K562 (cell line): Measurements from ENCODE around the gene LGR6. TPM values are rescaled to one million over a fixed set of nuclear protein-coding genes. Genes with fewer than 3 reads are reported as not detected.

Experiments used
- ATAC-seq: fragments of 200-7000 bp; cut with Tn5 transposase; 3 replicates; pipeline ENCODE4 v1.9.1; 2020; ENCODE audit warnings: moderate library complexity
- BruUV-seq: library from RNA; stranded (reverse); fragments of 400-500 nt; replicated peaks from 2 replicates; lab custom pipeline; 2021; lab: Mats Ljungman, UMichigan
- CTCF ChIA-PET: fragments of 300-600 bp; formaldehyde crosslinking; extraction: SDS; loops from one replicate; lab custom pipeline; 2021; ENCODE audit warnings: low intra/inter-chr PET ratio; lab: Yijun Ruan, JAX
- POLR2A ChIA-PET: fragments of 300-600, 350-650 bp; sonication (Branson Sonifier 250); formaldehyde crosslinking; extraction: SDS; loops from one replicate; lab custom pipeline; 2021; ENCODE audit warnings: antibody characterized with exemption, inconsistent platforms; lab: Yijun Ruan, JAX
- DNase-seq, 4 experiments: peaks; one replicate each; pipeline versions ENCODE4 v3.0.0 to v3.0.0-alpha.2; 2011 to 2018; ENCODE audit warnings: low spot score in 3 of 4, mixed read lengths in 3 of 4; ENCODE audit errors: extremely low read depth in 1 of 4
- FAIRE-seq: peaks from 2 replicates; lab custom pipeline; 2011; peaks lifted over from hg19 to GRCh38; lab: Jason Lieb, UNC
- H2AFZ ChIP-seq: 2 replicates; pipeline ENCODE4 v1.6.0; 2011; ENCODE audit warnings: low read depth, low read length, control low read depth, inconsistent platforms
- H3K27ac ChIP-seq: fragments of 200-600 bp; 3 replicates; pipeline ENCODE4 v1.8.0; 2011; ENCODE audit warnings: low read depth, mild to moderate bottlenecking, control low read depth, inconsistent platforms, low read length, moderate library complexity, mixed read lengths; ENCODE audit errors: extremely low read depth
- H3K27me3 ChIP-seq, 2 experiments: fragments of 300-600 bp in 1 of 2; 2 replicates in 1 of 2; 3 replicates in 1 of 2; pipeline versions ENCODE4 v1.6.0 to v1.8.0; 2011; ENCODE audit warnings: inconsistent platforms in 2 of 2, low read length in 2 of 2, mild to moderate bottlenecking in 1 of 2, mixed read lengths in 1 of 2, moderate library complexity in 1 of 2; ENCODE audit not compliant: control insufficient read depth in 2 of 2, insufficient read depth in 2 of 2
- H3K36me3 ChIP-seq: fragments of 300-600 bp; 3 replicates; pipeline ENCODE4 v1.8.0; 2011; ENCODE audit warnings: mild to moderate bottlenecking, low read length, inconsistent platforms; ENCODE audit not compliant: control insufficient read depth, insufficient read depth
- H3K4me1 ChIP-seq, 2 experiments: fragments of 200-600 bp in 1 of 2; replicated peaks in 1 of 2; 2 replicates in 1 of 2; 3 replicates in 1 of 2; pipeline versions ENCODE4 v1.5.1 to v1.8.0; 2011; ENCODE audit warnings: inconsistent platforms in 2 of 2, low read length in 2 of 2, mild to moderate bottlenecking in 1 of 2, mixed read lengths in 1 of 2, moderate library complexity in 1 of 2; ENCODE audit not compliant: control insufficient read depth in 2 of 2, insufficient read depth in 2 of 2
- H3K4me2 ChIP-seq: 2 replicates; pipeline ENCODE4 v1.6.1; 2011; ENCODE audit warnings: low read length, control low read depth, inconsistent platforms, mixed read lengths; ENCODE audit not compliant: insufficient read depth
- H3K4me3 ChIP-seq: fragments of 200-600 bp; sonication (generic), shearing (Covaris generic); 2 replicates; pipeline ENCODE4 v1.5.1; 2016; ENCODE audit warnings: control low read depth, inconsistent platforms
- H3K79me2 ChIP-seq: fragments of 200-600 bp; 3 replicates; pipeline ENCODE4 v1.8.0; 2011; ENCODE audit warnings: low read length, inconsistent platforms; ENCODE audit not compliant: control insufficient read depth, insufficient read depth
- H3K9ac ChIP-seq, 2 experiments: 2 replicates each; pipeline versions ENCODE4 v1.6.0 to v1.6.1; 2011; ENCODE audit warnings: low read depth in 2 of 2, low read length in 2 of 2, control low read depth in 1 of 2, inconsistent platforms in 1 of 2, mild to moderate bottlenecking in 1 of 2, mixed read lengths in 1 of 2; ENCODE audit not compliant: insufficient read depth in 1 of 2
- H3K9me1 ChIP-seq: one replicate; pipeline ENCODE4 v1.6.0; 2011; ENCODE audit warnings: inconsistent platforms, mild to moderate bottlenecking, low read length, moderate library complexity; ENCODE audit not compliant: control insufficient read depth, insufficient read depth
- H3K9me3 ChIP-seq: replicated peaks from 2 replicates; pipeline ENCODE4 v1.5.1; 2011; ENCODE audit warnings: low read depth, low read length, inconsistent platforms; ENCODE audit not compliant: control insufficient read depth, insufficient read depth
- H4K20me1 ChIP-seq: replicated peaks from 2 replicates; pipeline ENCODE4 v1.6.1; 2011; ENCODE audit warnings: low read length, inconsistent platforms, mixed read lengths; ENCODE audit not compliant: control insufficient read depth, insufficient read depth
- ATF3 ChIP-seq, 2 experiments: fragments of 450-650 bp in 1 of 2; sonication (generic) in 1 of 2; formaldehyde crosslinking in 1 of 2; IDR thresholded peaks in 1 of 2; conservative IDR thresholded peaks in 1 of 2; 2 replicates each; pipeline versions ENCODE4 v1.6.1 to v1.8.1; 2016 to 2023; ENCODE audit warnings: mild to moderate bottlenecking in 2 of 2, moderate library complexity in 2 of 2, inconsistent platforms in 1 of 2, missing genetic modification reagents in 1 of 2
- BCOR ChIP-seq: fragments of 450-650 bp; IDR thresholded peaks from 2 replicates; pipeline ENCODE4 v1.6.1; 2016
- HDAC3 ChIP-seq: fragments of 450-650 bp; IDR thresholded peaks from 2 replicates; pipeline ENCODE4 v1.6.1; 2018; ENCODE audit warnings: borderline replicate concordance, mild to moderate bottlenecking, moderate library complexity; ENCODE audit not compliant: partially characterized antibody
- HNRNPUL1 ChIP-seq: fragments of 200-400 bp; formaldehyde crosslinking; IDR thresholded peaks from 2 replicates; pipeline ENCODE4 v1.6.1; 2017; ENCODE audit warnings: low read length
- KDM2B ChIP-seq: fragments of 250-450 bp; sonication (Bioruptor Pico); IDR thresholded peaks from 2 replicates; pipeline ENCODE4 v1.8.0; 2021; ENCODE audit warnings: mild to moderate bottlenecking, moderate library complexity
- NFE2 ChIP-seq: IDR thresholded peaks from 2 replicates; pipeline ENCODE4 v1.6.1; 2014; ENCODE audit warnings: antibody characterized with exemption, low read depth
- PTBP1 ChIP-seq: fragments of 200-400 bp; formaldehyde crosslinking; IDR thresholded peaks from 2 replicates; pipeline ENCODE4 v1.6.1; 2017; ENCODE audit warnings: low read depth, low read length
- SMARCE1 ChIP-seq: fragments of 450-650 bp; IDR thresholded peaks from 2 replicates; pipeline ENCODE4 v1.7.1; 2016; ENCODE audit warnings: mild to moderate bottlenecking
- TAF1 ChIP-seq: IDR thresholded peaks from 2 replicates; pipeline ENCODE4 v1.6.1; 2011; ENCODE audit warnings: mild to moderate bottlenecking, low read length, moderate library complexity; ENCODE audit not compliant: insufficient read depth, control insufficient read depth, severe bottlenecking; ENCODE audit errors: extremely low read depth
- TAF7 ChIP-seq: fragments of 450-650 bp; IDR thresholded peaks from 2 replicates; pipeline ENCODE4 v1.6.1; 2016; ENCODE audit warnings: missing genetic modification characterization, missing compliant biosample characterization
- ZBTB8A ChIP-seq: fragments of 450-650 bp; IDR thresholded peaks from 2 replicates; pipeline ENCODE4 v1.6.1; 2018; ENCODE audit warnings: mild to moderate bottlenecking, moderate library complexity; ENCODE audit not compliant: partially characterized antibody
- ZFP36 ChIP-seq: fragments of 150-350 bp; IDR thresholded peaks from 2 replicates; pipeline ENCODE4 v1.6.1; 2018; ENCODE audit warnings: low read length, low read depth; ENCODE audit not compliant: partially characterized antibody
- ZNF282 ChIP-seq: sonication (generic); formaldehyde crosslinking; IDR thresholded peaks from 2 replicates; pipeline ENCODE4 v1.8.1; 2023; ENCODE audit warnings: missing genetic modification reagents
- WGBS: fragments of 100-300 bp; shearing (Covaris generic); methylation state at CpG from one replicate; pipeline ENCODE4 v1.1.6; 2016; ENCODE audit warnings: low coverage, mixed read lengths; ENCODE audit not compliant: insufficient coverage; ENCODE audit errors: missing lambda C conversion rate; 5-methylcytosine and 5-hydroxymethylcytosine counted together
- in situ Hi-C: fragments of 300-500 bp; cut with MboI; formaldehyde crosslinking; loops from 4 replicates; pipeline ENCODE4 v1.15.0; 2018; ENCODE audit warnings: inconsistent platforms, mixed read lengths
- intact Hi-C: fragments of 100-400 bp; cut with micrococcal nuclease; formaldehyde crosslinking; loops from 2 replicates; pipeline ENCODE4 v1.14.2; 2022
- polyA plus RNA-seq, 8 experiments: library from polyadenylated mRNA; depleted of rRNA in 4 of 8; stranded (reverse) in 5 of 8; unstranded in 3 of 8; fragments of >200 nt; fragmentation: Nextera tagmentation in 2 of 8; fragmentation: Illumina TruSeq in 1 of 8; extraction: Ambion mirVana in 2 of 8; extraction: Trizol in 1 of 8; gene quantifications; 2 replicates each; pipeline versions ENCODE4 v1.2.1 to v1.2.3, GENCODE V29; 2011 to 2014; ENCODE audit warnings: inconsistent platforms in 1 of 8, missing spikeins in 1 of 8
- total RNA-seq, 7 experiments: library from RNA; depleted of rRNA in 6 of 7; stranded (reverse); fragments of >200 nt in 6 of 7; fragmentation: Illumina TruSeq in 2 of 7; extraction: Trizol in 2 of 7; gene quantifications; 2 replicates each; pipeline versions ENCODE4 v1.2.1 to v1.2.3, GENCODE V29; 2011 to 2021; ENCODE audit warnings: low replicate concordance in 1 of 7

LGR6 gene
- total and polyA plus RNA-seq, 9 of the 15 experiments (the other 6 are each of a cell fraction or from before 2014, with no cell fraction given): 0.01 to 0.54 (median 0.17) TPM; not detected in 1

- no peaks in the 10 kb centered on the region for H3K9me3 ChIP-seq
- H3K4me1 ChIP-seq: peaks cover 3 to 11% of the 10 kb centered on the region in 2 experiments; a peak in 4 of 5 replicates
- no peaks in the 10 kb centered on the region for H3K79me2 ChIP-seq
- no peaks in the 10 kb centered on the region for H3K36me3 ChIP-seq
- no TSS peak for BruUV-seq
- DNase-seq (no peak), ATAC-seq (no peak), FAIRE-seq (no peak)
- H4K20me1 ChIP-seq: no peaks in the 10 kb centered on the region
- in situ Hi-C loops (no loop called here), intact Hi-C loops (no loop called here)
- ChIA-PET CTCF (no interaction called here), POLR2A (no interaction called here)
- H2AFZ ChIP-seq: no peak overlapping the region
- no peak overlapping the region for H3K4me2 ChIP-seq
- no peak overlapping the region for H3K4me3 ChIP-seq
- TF ChIP-seq TAF1 (no peak), BCOR (0 out of 2 replicates have a peak, but pooled peaks have one; percentile 43), ZFP36 (peak; percentile 89)
- no peaks in the 10 kb centered on the region for H3K9me1 ChIP-seq
- H3K9ac ChIP-seq: no peak overlapping the region
- 0% methylated on average over 1 of the region's 1 CpG for WGBS
- peaks cover 9 to 62% of the 10 kb centered on the region in 2 experiments; a peak in 3 of 5 replicates for H3K27me3 ChIP-seq
- H3K27ac ChIP-seq: no peak overlapping the region
These were observed 4.7 kb downstream of the LGR6 start for GRCh38 chr1:202198366-202198724.

GRCh38 chr1:202199040-202199889 is 5.7 kb downstream of the LGR6 start:
- FAIRE-seq (no peak), DNase-seq (no peak), ATAC-seq (no peak)
- no peaks in the 10 kb centered on the region for H3K79me2 ChIP-seq
- no peak overlapping the region for H3K4me2 ChIP-seq
- H3K4me3 ChIP-seq: no peak overlapping the region
- H3K4me1 ChIP-seq: peaks cover 7 to 11% of the 10 kb centered on the region in 2 experiments; a peak in 4 of 5 replicates
- no peaks in the 10 kb centered on the region for H3K36me3 ChIP-seq
- no peak overlapping the region for H2AFZ ChIP-seq
- H3K27me3 ChIP-seq: peaks cover 6 to 53% of the 10 kb centered on the region in 2 experiments; a peak in 3 of 5 replicates
- POLR2A ChIA-PET: interaction anchor here (0.8 to 1.4 kb wide), 3 partner anchors 9 to 69 kb away, joined by 3 to 5 read pairs (median 4); no protein-coding TSS in a partner anchor
- no peak overlapping the region for H3K27ac ChIP-seq
- BruUV-seq: no TSS peak
- in situ Hi-C loops (no loop called here), intact Hi-C loops (no loop called here)
- no peak overlapping the region for H3K9ac ChIP-seq
- 10% methylated on average over 15 of the region's 16 CpGs for WGBS
- H3K9me3 ChIP-seq: peaks cover under 1% of the 10 kb centered on the region; the same call in 1 of the 2 replicates
- CTCF ChIA-PET: no interaction called here
- no peaks in the 10 kb centered on the region for H4K20me1 ChIP-seq
- H3K9me1 ChIP-seq: no peaks in the 10 kb centered on the region
- TF ChIP-seq ZNF282 (CRISPR knock-in tag) (no peak), KDM2B (CRISPR knock-in tag) (no peak), HDAC3 (no peak), HNRNPUL1 (no peak), PTBP1 (no peak), ZBTB8A (no peak), ATF3 (IDR thresholded peaks at IDR 0.05) (no peak), ATF3 (CRISPR knock-in tag; conservative IDR thresholded peaks at IDR 0.05) (no peak), SMARCE1 (no peak), TAF7 (no peak), NFE2 (no peak)
